Progenitor cell of endocrine pancreas (in vitro differentiated cells): Measurements from ENCODE around the gene ARHGAP36. TPM values are rescaled to one million over a fixed set of nuclear protein-coding genes. Genes with fewer than 3 reads are reported as not detected.

Source experiments
- DNase-seq: peaks from one replicate; pipeline ENCODE4 v3.0.0; 2021; ENCODE audit warnings: low spot score; ENCODE audit not compliant: unreplicated experiment
- H3K27ac Mint-ChIP-seq: 2 replicates; pipeline ENCODE4 v1.8.0; 2021; ENCODE audit warnings: mild to moderate bottlenecking, moderate library complexity, mixed read lengths
- H3K27me3 Mint-ChIP-seq: 2 replicates; pipeline ENCODE4 v1.8.0; 2021; ENCODE audit warnings: mixed read lengths
- H3K36me3 Mint-ChIP-seq: 2 replicates; pipeline ENCODE4 v1.8.0; 2022; ENCODE audit warnings: mixed read lengths; ENCODE audit not compliant: insufficient read depth
- H3K4me1 Mint-ChIP-seq: 2 replicates; pipeline ENCODE4 v1.8.0; 2021; ENCODE audit warnings: low read depth, mixed read lengths
- H3K4me3 Mint-ChIP-seq: 2 replicates; pipeline ENCODE4 v1.8.0; 2021; ENCODE audit warnings: low read depth, mild to moderate bottlenecking, moderate library complexity, mixed read lengths
- H3K9me3 Mint-ChIP-seq: 2 replicates; pipeline ENCODE4 v1.8.0; 2021; ENCODE audit warnings: low read depth, mixed read lengths
- CTCF ChIP-seq: fragments of 200-600 bp; sonication (generic); IDR thresholded peaks from one replicate; pipeline ENCODE4 v1.5.0; 2021; ENCODE audit warnings: antibody characterized with exemption, mild to moderate bottlenecking; ENCODE audit not compliant: unreplicated experiment
- total RNA-seq: library from RNA; stranded (reverse); gene quantifications from 2 replicates; pipeline ENCODE4 v1.2.1, GENCODE V29; 2021

The ARHGAP36 gene
- total RNA-seq, 1 donor from 2014 or later, result 0.36 TPM

- DNase-seq, result no peak
- H3K9me3 Mint-ChIP-seq, result no peaks in the 10 kb centered on the region
- no peak overlapping the region for H3K27ac Mint-ChIP-seq
- no peaks in the 10 kb centered on the region for H3K36me3 Mint-ChIP-seq
- TF ChIP-seq CTCF, result no peak
- H3K4me3 Mint-ChIP-seq, result no peak overlapping the region
- H3K27me3 Mint-ChIP-seq, result peaks cover 100% of the 10 kb centered on the region
- H3K4me1 Mint-ChIP-seq, result peaks cover 9% of the 10 kb centered on the region
Observed at GRCh38 chrX:131083510-131084142, 25.5 kb downstream of the ARHGAP36 start.

- H3K4me1 Mint-ChIP-seq, result peaks cover 9% of the 10 kb centered on the region
Observed at GRCh38 chrX:131084145-131084544, 26.0 kb downstream of the ARHGAP36 start.

DNA sequence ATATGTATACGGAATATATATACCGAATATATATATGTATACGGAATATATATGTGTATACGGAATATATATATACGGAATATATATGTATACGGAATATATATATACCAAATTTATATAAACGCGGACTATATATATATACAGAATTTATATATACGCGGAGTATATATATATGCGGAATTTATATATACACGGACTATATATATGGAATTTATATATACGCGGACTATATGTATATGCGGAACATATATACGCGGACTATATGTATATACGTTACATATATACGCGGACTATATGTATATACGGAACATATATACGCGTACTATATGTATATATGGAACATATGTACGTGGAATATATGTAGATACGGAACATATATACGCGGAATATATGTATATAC lies 78.6 kb downstream of the ARHGAP36 start:
- H3K36me3 Mint-ChIP-seq, result no peaks in the 10 kb centered on the region
- H3K9me3 Mint-ChIP-seq, result peaks cover 8% of the 10 kb centered on the region
- H3K4me1 Mint-ChIP-seq, result no peaks in the 10 kb centered on the region
- DNase-seq, result no peak
- no peak for TF ChIP-seq CTCF
- H3K27ac Mint-ChIP-seq, result no peak overlapping the region
- no peak overlapping the region for H3K4me3 Mint-ChIP-seq
- H3K27me3 Mint-ChIP-seq, result no peaks in the 10 kb centered on the region

More at GRCh38 chrX:131084145-131084544, 26.0 kb downstream of the ARHGAP36 start:
- Mint-ChIP-seq H3K36me3 (no peaks in the 10 kb centered on the region), H3K9me3 (no peaks in the 10 kb centered on the region), H3K4me3 (no peak overlapping the region), H3K27ac (no peak overlapping the region), H3K27me3 (peaks cover 100% of the 10 kb centered on the region)
- DNase-seq, result no peak
- no peak for TF ChIP-seq CTCF

GRCh38 chrX:131139072-131139471 lies 80.9 kb downstream of the ARHGAP36 start:
- no peak for TF ChIP-seq CTCF
- Mint-ChIP-seq H3K4me3 (no peak overlapping the region), H3K4me1 (no peaks in the 10 kb centered on the region), H3K27me3 (no peaks in the 10 kb centered on the region), H3K36me3 (no peaks in the 10 kb centered on the region), H3K27ac (no peak overlapping the region), H3K9me3 (peaks cover 8% of the 10 kb centered on the region)
- no peak for DNase-seq

Other genes with a start within 250 kb of the ARHGAP36 start
- 16.6 and 19.8 TPM in 2 replicates for gene ENOX2, start 155.1 kb upstream of the ARHGAP36 start, total RNA-seq
- 13.8 and 14.6 TPM in 2 replicates for gene IGSF1, start 231.0 kb downstream of the ARHGAP36 start, total RNA-seq